HG03565 (cell line): ENCODE measurements around the gene ATXN7L1.

ENCODE experiments used
- ATAC-seq: cut with Tn5 transposase; IDR thresholded peaks from one replicate; pipeline ENCODE4 v1.9.1; 2021; ENCODE audit warnings: mild to moderate bottlenecking, moderate library complexity; ENCODE audit not compliant: unreplicated experiment

The ATXN7L1 gene

GRCh38 chr7:105653441-105654005 is 222.9 kb downstream of the ATXN7L1 start:
- ATAC-seq, result no peak

- ATAC-seq, result peak; percentile 87
Measured at GRCh38 chr7:105652359-105652993, 223.9 kb downstream of the ATXN7L1 start.

GRCh38 chr7:105651798-105652197 is 224.6 kb downstream of the ATXN7L1 start:
- no peak for ATAC-seq

GRCh38 chr7:105650382-105650970 is 225.9 kb downstream of the ATXN7L1 start:
- ATAC-seq, result no peak

GRCh38 chr7:105649727-105650381 is 226.5 kb downstream of the ATXN7L1 start:
- no peak for ATAC-seq

GRCh38 chr7:105648561-105649401 is 227.6 kb downstream of the ATXN7L1 start:
- ATAC-seq, result no peak

GRCh38 chr7:105647591-105647990 is 228.8 kb downstream of the ATXN7L1 start:
- no peak for ATAC-seq

- no peak for ATAC-seq
Measured at GRCh38 chr7:105644937-105645336, 231.5 kb downstream of the ATXN7L1 start.

- no peak for ATAC-seq
Measured at GRCh38 chr7:105643851-105644250, 232.5 kb downstream of the ATXN7L1 start.

- ATAC-seq, result no peak
Measured at GRCh38 chr7:105643384-105643783, 233.0 kb downstream of the ATXN7L1 start.

GRCh38 chr7:105642264-105642663 is 234.1 kb downstream of the ATXN7L1 start:
- no peak for ATAC-seq

GRCh38 chr7:105640956-105641810 is 235.2 kb downstream of the ATXN7L1 start:
- ATAC-seq, result no peak

- no peak for ATAC-seq
Measured at GRCh38 chr7:105639667-105640493, 236.5 kb downstream of the ATXN7L1 start.

GRCh38 chr7:105638902-105639495 is 237.4 kb downstream of the ATXN7L1 start:
- ATAC-seq, result no peak

GRCh38 chr7:105638334-105638733 is 238.1 kb downstream of the ATXN7L1 start:
- no peak for ATAC-seq

- no peak for ATAC-seq
Measured at GRCh38 chr7:105637755-105638154, 238.6 kb downstream of the ATXN7L1 start.

GRCh38 chr7:105636982-105637381 is 239.4 kb downstream of the ATXN7L1 start:
- no peak for ATAC-seq

GRCh38 chr7:105635197-105635596 is 241.2 kb downstream of the ATXN7L1 start:
- ATAC-seq, result no peak

- ATAC-seq, result no peak
Measured at GRCh38 chr7:105625986-105626385, 250.4 kb downstream of the ATXN7L1 start.
